Mucosa of descending colon (tissue), 3 donors: ENCODE results near the gene IL24. TPM values are rescaled to one million over a fixed set of nuclear protein-coding genes. Genes with fewer than 3 reads are reported as not detected.

Experiments
- ATAC-seq: fragments of 200-7000 bp; cut with Tn5 transposase; one replicate; pipeline ENCODE4 v1.9.1; 2020; ENCODE audit warnings: mild to moderate bottlenecking, moderate library complexity
- DNase-seq, 3 donors: peaks; one replicate each; pipeline ENCODE4 v3.0.0-alpha.2; 2020
- H3K36me3 ChIP-seq: fragments of 200-600 bp; one replicate; pipeline ENCODE4 v1.8.0; 2021; ENCODE audit warnings: low read depth, mild to moderate bottlenecking
- H3K4me1 ChIP-seq: fragments of 200-600 bp; one replicate; pipeline ENCODE4 v1.8.0; 2021; ENCODE audit warnings: low read depth, mild to moderate bottlenecking
- H3K4me3 ChIP-seq: fragments of 200-600 bp; one replicate; pipeline ENCODE4 v1.8.0; 2021; ENCODE audit warnings: mild to moderate bottlenecking
- H3K9me3 ChIP-seq: fragments of 200-600 bp; one replicate; pipeline ENCODE4 v1.8.0; 2021; ENCODE audit warnings: mild to moderate bottlenecking
- CTCF ChIP-seq: fragments of 200-600 bp; IDR thresholded peaks from one replicate; pipeline ENCODE4 v1.8.0; 2022; ENCODE audit warnings: antibody characterized with exemption, mild to moderate bottlenecking
- intact Hi-C, 2 donors: fragments of 100-400 bp; cut with DNase I in 1 of 2; cut with micrococcal nuclease in 1 of 2; formaldehyde crosslinking; loops; one replicate each; pipeline versions ENCODE4 v1.11.0 to v1.11.1; 2022; cut with DNase I, micrococcal nuclease
- total RNA-seq, 3 donors: library from RNA; stranded (reverse); fragmentation: NEBNext Ultra II Directional in 2 of 3; extraction: Animal tissue kit (Norgen Biotek cat#: 25700) in 2 of 3; gene quantifications; one replicate each; pipeline versions ENCODE4 v1.2.1 to v1.2.4, GENCODE V29; 2021 to 2023
- donor health status: DM: no; HTN: no; CAD: no; lungs with moderate emphysema.
- donor health status: DM: no; HTN: no; CAD: no.
- donor health status: DM: no; HTN: yes; CAD: no.

Gene IL24
- total RNA-seq, 3 donors from 2014 or later = not detected

DNA sequence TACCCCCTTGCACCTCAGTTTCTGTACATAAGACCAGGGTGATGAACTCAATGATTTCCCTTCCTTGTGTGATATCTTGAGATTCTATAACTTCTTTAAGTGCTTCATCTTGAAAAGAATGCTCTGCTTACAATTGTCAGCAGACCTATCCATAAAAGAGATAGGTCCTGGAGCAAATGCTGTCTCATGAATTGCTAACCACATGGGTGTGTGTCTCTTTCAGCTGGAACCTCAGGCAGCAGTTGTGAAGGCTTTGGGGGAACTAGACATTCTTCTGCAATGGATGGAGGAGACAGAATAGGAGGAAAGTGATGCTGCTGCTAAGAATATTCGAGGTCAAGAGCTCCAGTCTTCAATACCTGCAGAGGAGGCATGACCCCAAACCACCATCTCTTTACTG lies 29.0 kb upstream of the IL24 start:
- intact Hi-C loops = no loop called here
- ATAC-seq = no peak
- DNase-seq = no peak

DNA sequence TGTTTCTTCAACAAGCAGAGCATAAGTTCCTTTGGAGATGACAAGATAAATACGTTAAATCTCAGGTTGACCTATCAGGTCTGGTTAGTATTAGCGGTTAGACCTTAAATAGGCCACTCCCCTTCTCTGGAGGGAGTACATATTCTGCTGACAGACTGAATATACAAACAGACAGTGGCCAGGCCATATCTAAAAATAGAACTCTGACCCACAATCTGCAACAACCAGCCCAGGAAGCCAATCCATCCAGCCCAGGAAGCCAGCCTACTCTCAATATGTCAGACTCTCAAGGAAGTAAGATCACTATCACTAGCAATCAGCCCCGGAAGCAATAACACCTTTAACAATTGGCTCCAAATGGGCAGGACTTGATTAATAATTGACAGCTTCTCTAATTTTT lies 25.1 kb upstream of the IL24 start:
- TF ChIP-seq CTCF = no peak
- Histone ChIP-seq H3K36me3 (no peaks in the 10 kb centered on the region), H3K9me3 (peaks cover 5% of the 10 kb centered on the region), H3K4me1 (no peaks in the 10 kb centered on the region), H3K4me3 (no peak overlapping the region)
- DNase-seq (no peak), ATAC-seq (no peak)
- intact Hi-C loops = no loop called here

More for the DNA sequence above, 29.0 kb upstream of the IL24 start:
- TF ChIP-seq CTCF = no peak
- Histone ChIP-seq H3K9me3 (no peaks in the 10 kb centered on the region), H3K36me3 (no peaks in the 10 kb centered on the region), H3K4me3 (no peak overlapping the region), H3K4me1 (no peaks in the 10 kb centered on the region)

GRCh38 chr1:206873603-206874188 lies 23.5 kb upstream of the IL24 start:
- ATAC-seq = no peak
- Histone ChIP-seq H3K4me1 (no peaks in the 10 kb centered on the region), H3K36me3 (no peaks in the 10 kb centered on the region), H3K4me3 (no peak overlapping the region), H3K9me3 (peaks cover 13% of the 10 kb centered on the region)
- DNase-seq = no peak
- intact Hi-C loops = no loop called here
- TF ChIP-seq CTCF = no peak

- Histone ChIP-seq H3K36me3 (no peaks in the 10 kb centered on the region), H3K4me1 (no peaks in the 10 kb centered on the region), H3K4me3 (no peak overlapping the region), H3K9me3 (peaks cover 17% of the 10 kb centered on the region)
- TF ChIP-seq CTCF = no peak
- DNase-seq (no peak), ATAC-seq (no peak)
- intact Hi-C loops = no loop called here
These were observed 21.4 kb upstream of the IL24 start for GRCh38 chr1:206875752-206876377.

GRCh38 chr1:206878456-206878855 lies 18.8 kb upstream of the IL24 start:
- Histone ChIP-seq H3K4me1 (no peaks in the 10 kb centered on the region), H3K4me3 (no peak overlapping the region), H3K36me3 (no peaks in the 10 kb centered on the region), H3K9me3 (peaks cover 17% of the 10 kb centered on the region)
- no peak for TF ChIP-seq CTCF
- DNase-seq = no peak
- intact Hi-C loops = no loop called here
- no peak for ATAC-seq
